Hypothalamus (tissue), 51 donors: Measurements from ENCODE around the gene IAH1.
A peak's percentile ranks its signal among the peaks of the same experiment; 100 is the strongest.

Experiments
- DNase-seq, 51 donors: peaks; one replicate each; lab custom pipeline; 2025; lab: John Stamatoyannopoulos, UW

IAH1 gene

GRCh38 chr2:9474361-9475057, at the start of gene IAH1:
Gene IAH1 (plus strand): TSS chr2:9474551. CDS start chr2:9474567, 16 bp downstream.
- peak in 48 of 51 donors; percentile 14 to 89 (median 59) for DNase-seq

GRCh38 chr2:9428965-9429577, 45.3 kb upstream of the IAH1 start:
- no peak for DNase-seq

GRCh38 chr2:9430316-9431293, 43.7 kb upstream of the IAH1 start:
- DNase-seq: peak in 1 of 51 donors; percentile 4

- no peak for DNase-seq
Measured at GRCh38 chr2:9434489-9434888, 39.9 kb upstream of the IAH1 start.

GRCh38 chr2:9439536-9439935, 34.8 kb upstream of the IAH1 start:
- DNase-seq: no peak

GRCh38 chr2:9440058-9440727, 34.2 kb upstream of the IAH1 start:
- DNase-seq: peak in 2 of 51 donors; percentile 10 to 23

GRCh38 chr2:9441556-9441955, 32.8 kb upstream of the IAH1 start:
- peak in 1 of 51 donors; percentile 11 for DNase-seq

- DNase-seq: no peak
Measured at GRCh38 chr2:9443526-9443925, 30.8 kb upstream of the IAH1 start.

- no peak for DNase-seq
Measured at GRCh38 chr2:9445089-9445488, 29.3 kb upstream of the IAH1 start.

- no peak for DNase-seq
Measured at GRCh38 chr2:9451231-9451630, 23.1 kb upstream of the IAH1 start.

- DNase-seq: no peak
Measured at GRCh38 chr2:9460441-9461017, 13.8 kb upstream of the IAH1 start.

GRCh38 chr2:9461079-9461478, 13.3 kb upstream of the IAH1 start:
- DNase-seq: no peak

- DNase-seq: peak in 1 of 51 donors; percentile 7
Measured at GRCh38 chr2:9462313-9462712, 12.0 kb upstream of the IAH1 start.

- no peak for DNase-seq
Measured at GRCh38 chr2:9462886-9463697, 11.3 kb upstream of the IAH1 start.

- no peak for DNase-seq
Measured at GRCh38 chr2:9463698-9464034, 10.7 kb upstream of the IAH1 start.

- no peak for DNase-seq
Measured at GRCh38 chr2:9465170-9465569, 9.2 kb upstream of the IAH1 start.

- DNase-seq: no peak
Measured at GRCh38 chr2:9466147-9466683, 8.1 kb upstream of the IAH1 start.

GRCh38 chr2:9467687-9468086, 6.7 kb upstream of the IAH1 start:
- DNase-seq: no peak

- no peak for DNase-seq
Measured at GRCh38 chr2:9471206-9471605, 3.1 kb upstream of the IAH1 start.
